HG02678 (cell line): Measurements from ENCODE around the gene MTMR2.

Experiments used
- ATAC-seq: cut with Tn5 transposase; IDR thresholded peaks from one replicate; pipeline ENCODE4 v1.9.1; 2021; ENCODE audit warnings: mild to moderate bottlenecking, moderate library complexity; ENCODE audit not compliant: unreplicated experiment

Gene MTMR2

GRCh38 chr11:95923728-95924413, at the start of gene MTMR2:
Gene MTMR2, minus strand, starts transcription at chr11:95924107. Its CDS starts 153 bp downstream, at chr11:95923954.
- ATAC-seq = peak; percentile 100

- ATAC-seq = no peak
Observed at GRCh38 chr11:95972060-95972459, 48.2 kb upstream of the MTMR2 start.

- ATAC-seq = no peak
Observed at GRCh38 chr11:95968585-95968984, 44.7 kb upstream of the MTMR2 start.

GRCh38 chr11:95964281-95964680, 40.4 kb upstream of the MTMR2 start:
- no peak for ATAC-seq

GRCh38 chr11:95961758-95962157, 37.9 kb upstream of the MTMR2 start:
- ATAC-seq = no peak

GRCh38 chr11:95950905-95951304, 27.0 kb upstream of the MTMR2 start:
- no peak for ATAC-seq

- ATAC-seq = no peak
Observed at GRCh38 chr11:95948637-95949036, 24.7 kb upstream of the MTMR2 start.

- ATAC-seq = no peak
Observed at GRCh38 chr11:95944623-95945022, 20.7 kb upstream of the MTMR2 start.

- no peak for ATAC-seq
Observed at GRCh38 chr11:95943546-95943945, 19.6 kb upstream of the MTMR2 start.

- no peak for ATAC-seq
Observed at GRCh38 chr11:95939091-95939490, 15.2 kb upstream of the MTMR2 start.

- no peak for ATAC-seq
Observed at GRCh38 chr11:95937358-95937757, 13.5 kb upstream of the MTMR2 start.

GRCh38 chr11:95933594-95933993, 9.7 kb upstream of the MTMR2 start:
- ATAC-seq = no peak

GRCh38 chr11:95931916-95932315, 8.0 kb upstream of the MTMR2 start:
- no peak for ATAC-seq

- no peak for ATAC-seq
Observed at GRCh38 chr11:95930948-95931347, 7.0 kb upstream of the MTMR2 start.

- ATAC-seq = no peak
Observed at GRCh38 chr11:95926726-95927125, 2.8 kb upstream of the MTMR2 start.

GRCh38 chr11:95925011-95925410, 1.1 kb upstream of the MTMR2 start:
- no peak for ATAC-seq

GRCh38 chr11:95924414-95924760, 480 bp upstream of the MTMR2 start:
- ATAC-seq = peak; percentile 3

- ATAC-seq = no peak
Observed at GRCh38 chr11:95923439-95923727, 524 bp downstream of the MTMR2 start.

- ATAC-seq = no peak
Observed at GRCh38 chr11:95922536-95923438, 1.1 kb downstream of the MTMR2 start.

- ATAC-seq = no peak
Observed at GRCh38 chr11:95922099-95922498, 1.8 kb downstream of the MTMR2 start.

- ATAC-seq = no peak
Observed at GRCh38 chr11:95920460-95921105, 3.3 kb downstream of the MTMR2 start.

GRCh38 chr11:95919514-95919913, 4.4 kb downstream of the MTMR2 start:
- no peak for ATAC-seq
